ENCODE measurements around the gene CD163. TPM values are rescaled to one million over a fixed set of nuclear protein-coding genes. Genes with fewer than 3 reads are reported as not detected.

Gene CD163
- polyA plus RNA-seq, 1 of the 3 experiments (the other 2 are of a cell fraction), result 0.03 TPM

DNA sequence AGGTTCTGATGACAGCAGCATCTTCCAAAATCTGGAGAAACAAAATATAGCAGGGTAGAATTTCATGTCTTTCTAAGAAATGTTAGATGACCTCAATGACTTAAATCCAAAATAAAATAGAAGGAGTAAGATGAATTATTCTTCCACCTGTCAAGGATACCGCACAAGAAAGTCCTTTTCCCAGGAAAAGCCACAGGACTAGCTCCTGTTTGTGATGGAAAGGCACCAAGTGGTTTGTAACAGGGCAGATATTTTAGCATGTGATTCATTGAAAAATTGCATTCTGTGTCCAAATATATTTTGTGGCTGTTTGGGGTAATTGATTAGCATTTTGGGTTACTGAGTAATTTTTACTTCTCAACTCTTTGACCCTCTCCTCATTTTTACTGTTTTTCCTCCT lies 62.4 kb downstream of the CD163 start:
- Histone ChIP-seq H3K27me3 (ENCODE audit: insufficient read depth) (no peaks in the 10 kb centered on the region), H3K9ac (no peak overlapping the region), H3K4me1 (ENCODE audit: control insufficient read depth in 1 of 2, insufficient read depth in 2 of 2, low read depth in 1 of 2, low read length in 1 of 2) (no peaks in the 10 kb centered on the region), H3K27ac (ENCODE audit: low read depth in 2 of 2, low read length in 1 of 2) (no peak overlapping the region), H3K9me2 (no peaks in the 10 kb centered on the region; the same call in 1 of the 2 replicates), H4K20me1 (ENCODE audit: insufficient read depth) (no peaks in the 10 kb centered on the region), H2AFZ (ENCODE audit: low read depth) (no peak overlapping the region), H3F3A (replicated peaks; ENCODE audit: insufficient read depth) (peaks cover 17% of the 10 kb centered on the region), H3K36me3 (replicated peaks in 1 of 2; ENCODE audit: control insufficient read depth in 1 of 2, insufficient read depth in 2 of 2, low read length in 1 of 2) (no peaks in the 10 kb centered on the region), H3K9me3 (no peaks in the 10 kb centered on the region), H3K4me3 (ENCODE audit: low read depth in 2 of 2, low read length in 1 of 2) (no peak overlapping the region), H3K4me2 (no peak overlapping the region), H3K79me2 (ENCODE audit: insufficient read depth) (0 out of 2 replicates have a peak, but pooled peaks cover 2% of the 10 kb centered on the region)
- DNase-seq, result no peak
- ChIA-PET POLR2A (no interaction called here), CTCF (interaction anchor here (0.6 kb wide), 1 partner anchor 133 kb away, joined by 3 read pairs; no protein-coding TSS in a partner anchor)
- TF ChIP-seq MXI1 (IDR thresholded peaks at IDR 0.05; ENCODE audit: low read depth, low read length), result no peak
- TF ChIP-seq REST (IDR thresholded peaks at IDR 0.05; ENCODE audit: low read depth, low read length), result no peak
- TF ChIP-seq, protein P1, sequence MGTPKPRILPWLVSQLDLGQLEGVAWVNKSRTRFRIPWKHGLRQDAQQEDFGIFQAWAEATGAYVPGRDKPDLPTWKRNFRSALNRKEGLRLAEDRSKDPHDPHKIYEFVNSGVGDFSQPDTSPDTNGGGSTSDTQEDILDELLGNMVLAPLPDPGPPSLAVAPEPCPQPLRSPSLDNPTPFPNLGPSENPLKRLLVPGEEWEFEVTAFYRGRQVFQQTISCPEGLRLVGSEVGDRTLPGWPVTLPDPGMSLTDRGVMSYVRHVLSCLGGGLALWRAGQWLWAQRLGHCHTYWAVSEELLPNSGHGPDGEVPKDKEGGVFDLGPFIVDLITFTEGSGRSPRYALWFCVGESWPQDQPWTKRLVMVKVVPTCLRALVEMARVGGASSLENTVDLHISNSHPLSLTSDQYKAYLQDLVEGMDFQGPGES (IDR thresholded peaks at IDR 0.05; ENCODE audit: low read depth, low read length), result no peak
- TF ChIP-seq FOXM1 (IDR thresholded peaks at IDR 0.05; ENCODE audit: low read depth), result no peak
- TF ChIP-seq, protein P2, sequence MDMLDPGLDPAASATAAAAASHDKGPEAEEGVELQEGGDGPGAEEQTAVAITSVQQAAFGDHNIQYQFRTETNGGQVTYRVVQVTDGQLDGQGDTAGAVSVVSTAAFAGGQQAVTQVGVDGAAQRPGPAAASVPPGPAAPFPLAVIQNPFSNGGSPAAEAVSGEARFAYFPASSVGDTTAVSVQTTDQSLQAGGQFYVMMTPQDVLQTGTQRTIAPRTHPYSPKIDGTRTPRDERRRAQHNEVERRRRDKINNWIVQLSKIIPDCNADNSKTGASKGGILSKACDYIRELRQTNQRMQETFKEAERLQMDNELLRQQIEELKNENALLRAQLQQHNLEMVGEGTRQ (IDR thresholded peaks at IDR 0.05; ENCODE audit: borderline replicate concordance, low read depth, low read length), result no peak
- no peak for TF ChIP-seq GATA2 (CRISPR knock-in tag; IDR thresholded peaks at IDR 0.05)
- TF ChIP-seq PBX3 (IDR thresholded peaks at IDR 0.05), result no peak
- no peak for TF ChIP-seq GABPA (IDR thresholded peaks at IDR 0.05; ENCODE audit: low read depth)
- TF ChIP-seq ELF1 (IDR thresholded peaks at IDR 0.05), result no peak
- TF ChIP-seq TAF1 (IDR thresholded peaks at IDR 0.05; ENCODE audit: borderline replicate concordance, low read depth, low read length), result no peak
- TF ChIP-seq, protein P3, sequence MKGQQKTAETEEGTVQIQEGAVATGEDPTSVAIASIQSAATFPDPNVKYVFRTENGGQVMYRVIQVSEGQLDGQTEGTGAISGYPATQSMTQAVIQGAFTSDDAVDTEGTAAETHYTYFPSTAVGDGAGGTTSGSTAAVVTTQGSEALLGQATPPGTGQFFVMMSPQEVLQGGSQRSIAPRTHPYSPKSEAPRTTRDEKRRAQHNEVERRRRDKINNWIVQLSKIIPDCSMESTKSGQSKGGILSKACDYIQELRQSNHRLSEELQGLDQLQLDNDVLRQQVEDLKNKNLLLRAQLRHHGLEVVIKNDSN (IDR thresholded peaks at IDR 0.05; ENCODE audit: borderline replicate concordance, low read depth), result no peak
- 21% methylated on average over 1 of the region's 1 CpG for WGBS (ENCODE audit: low lambda C conversion rate)

Data from SK-N-SH (cell line).